ENCODE data around the gene BCL2. TPM values are rescaled to one million over a fixed set of nuclear protein-coding genes. Genes with fewer than 3 reads are reported as not detected.

The BCL2 gene
- total RNA-seq, 1 experiment from 2014 or later = 1.3 TPM

DNA sequence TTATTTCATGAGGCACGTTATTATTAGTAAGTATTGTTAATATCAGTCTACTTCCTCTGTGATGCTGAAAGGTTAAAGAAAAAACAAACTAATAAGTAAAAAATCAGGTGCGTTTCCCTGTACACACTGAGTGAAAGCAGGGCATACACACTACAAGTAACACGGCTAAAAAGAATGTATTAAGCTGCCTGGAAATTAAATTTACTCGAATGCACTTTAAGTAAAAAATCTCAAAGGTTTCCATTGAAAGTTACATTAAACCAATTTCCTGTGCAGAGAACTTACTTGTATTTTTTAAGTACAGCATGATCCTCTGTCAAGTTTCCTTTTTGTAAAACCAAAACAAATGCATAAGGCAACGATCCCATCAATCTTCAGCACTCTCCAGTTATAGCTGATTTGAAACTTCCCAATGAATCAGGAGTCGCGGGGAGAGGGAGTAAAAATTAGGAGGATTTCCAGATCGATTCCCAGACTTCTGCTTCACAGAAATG is 633 bp downstream of the BCL2 start:
- no CpG with 5 or more reads among the region's 8 CpGs for WGBS (ENCODE audit: extremely low coverage, insufficient read length, low lambda C conversion rate)
- Histone ChIP-seq H3K14ac (ENCODE audit: insufficient read depth, low read length) (no peak overlapping the region), H2BK5ac (ENCODE audit: insufficient read length, low read length) (no peak overlapping the region), H3K4me2 (ENCODE audit: insufficient read depth, insufficient read length, low read length) (peak overlapping the region; percentile 85), H3K79me2 (ENCODE audit: insufficient read depth, low read length) (no peaks in the 10 kb centered on the region; the same call in 1 of the 2 replicates), H3K4me1 (ENCODE audit: insufficient read depth, low read length) (0 out of 2 replicates have a peak, but pooled peaks cover 2% of the 10 kb centered on the region), H4K8ac (replicated peaks; ENCODE audit: insufficient read length, low read depth, low read length) (no peak overlapping the region), H3K23ac (ENCODE audit: insufficient read length, low read depth, low read length) (no peak overlapping the region), H2BK15ac (ENCODE audit: low read depth, low read length) (no peak overlapping the region), H3K79me1 (ENCODE audit: insufficient read depth, low read depth, low read length, poor library complexity, severe bottlenecking) (no peaks in the 10 kb centered on the region), H4K91ac (ENCODE audit: insufficient read length, low read depth, low read length) (no peak overlapping the region), H4K5ac (ENCODE audit: insufficient read length, low read depth, low read length) (no peak overlapping the region), H2AK5ac (ENCODE audit: insufficient read length, low read length) (no peak overlapping the region), H2BK20ac (ENCODE audit: low read depth, low read length, poor library complexity, severe bottlenecking) (no peak overlapping the region), H3K23me2 (ENCODE audit: insufficient read length, low read depth, low read length, poor library complexity, severe bottlenecking) (peaks cover 19% of the 10 kb centered on the region), H2BK12ac (ENCODE audit: insufficient read length, low read depth, low read length) (no peak overlapping the region), H3K4ac (ENCODE audit: low read depth, low read length) (no peak overlapping the region), H3K56ac (ENCODE audit: insufficient read length, low read depth, low read length) (no peak overlapping the region), H3K18ac (ENCODE audit: insufficient read length, low read depth, low read length) (no peak overlapping the region), H3K27me3 (ENCODE audit: insufficient read depth, low read length) (peaks cover 10% of the 10 kb centered on the region; the same call in 1 of the 2 replicates), H2BK120ac (ENCODE audit: low read depth, low read length, poor library complexity, severe bottlenecking) (no peak overlapping the region), H2AFZ (ENCODE audit: low read length) (no peak overlapping the region), H3K27ac (ENCODE audit: insufficient read length, low read depth, low read length) (no peak overlapping the region), H3K9ac (ENCODE audit: extremely low read depth, insufficient read length, low read length) (no peak overlapping the region), H3T11ph (ENCODE audit: low read length) (no peak overlapping the region), H4K20me1 (ENCODE audit: control insufficient read depth, insufficient read depth, insufficient read length) (no peaks in the 10 kb centered on the region), H3K9me3 (ENCODE audit: control insufficient read depth, low read depth, low read length) (no peaks in the 10 kb centered on the region)
- Mint-ChIP-seq H3K4me3 (peak overlapping the region; percentile 76 to 95), H3K36me3 (ENCODE audit: insufficient read depth in 1 of 3, low read depth in 3 of 3) (no peaks in the 10 kb centered on the region; a peak in 1 of 7 replicates), H3K9me3 (no peaks in the 10 kb centered on the region; a peak in 1 of 5 replicates), H3K4me1 (peaks cover 21 to 33% of the 10 kb centered on the region in 2 experiments), H3K27ac (no peak overlapping the region; a peak in 2 of 7 replicates), H3K27me3 (ENCODE audit: low read depth) (peaks cover 58% of the 10 kb centered on the region)
- no peak for DNase-seq
- TF ChIP-seq, protein P1, sequence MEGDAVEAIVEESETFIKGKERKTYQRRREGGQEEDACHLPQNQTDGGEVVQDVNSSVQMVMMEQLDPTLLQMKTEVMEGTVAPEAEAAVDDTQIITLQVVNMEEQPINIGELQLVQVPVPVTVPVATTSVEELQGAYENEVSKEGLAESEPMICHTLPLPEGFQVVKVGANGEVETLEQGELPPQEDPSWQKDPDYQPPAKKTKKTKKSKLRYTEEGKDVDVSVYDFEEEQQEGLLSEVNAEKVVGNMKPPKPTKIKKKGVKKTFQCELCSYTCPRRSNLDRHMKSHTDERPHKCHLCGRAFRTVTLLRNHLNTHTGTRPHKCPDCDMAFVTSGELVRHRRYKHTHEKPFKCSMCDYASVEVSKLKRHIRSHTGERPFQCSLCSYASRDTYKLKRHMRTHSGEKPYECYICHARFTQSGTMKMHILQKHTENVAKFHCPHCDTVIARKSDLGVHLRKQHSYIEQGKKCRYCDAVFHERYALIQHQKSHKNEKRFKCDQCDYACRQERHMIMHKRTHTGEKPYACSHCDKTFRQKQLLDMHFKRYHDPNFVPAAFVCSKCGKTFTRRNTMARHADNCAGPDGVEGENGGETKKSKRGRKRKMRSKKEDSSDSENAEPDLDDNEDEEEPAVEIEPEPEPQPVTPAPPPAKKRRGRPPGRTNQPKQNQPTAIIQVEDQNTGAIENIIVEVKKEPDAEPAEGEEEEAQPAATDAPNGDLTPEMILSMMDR (conservative IDR thresholded peaks at IDR 0.05) = no peak

Data from H9 (cell line).